ENCODE data around the gene PTPN2. TPM values are rescaled to one million over a fixed set of nuclear protein-coding genes. Genes with fewer than 3 reads are reported as not detected.

PTPN2 gene
- total and polyA plus RNA-seq, 3 experiments from 2014 or later = 52.6 to 91.9 (median 60.3) TPM

GRCh38 chr18:12747530-12748315 lies 136.3 kb downstream of the PTPN2 start:
- no peak overlapping the region for H3K27ac ChIP-seq (ENCODE audit: low read depth, low read length)
- Mint-ChIP-seq H3K9me3 (no peaks in the 10 kb centered on the region), H3K27ac (peak overlapping the region in 2 of 8 donors; percentile 68 to 89), H3K27me3 (peaks cover 0 to 7% of the 10 kb centered on the region in 2 donors), H3K4me3 (no peak overlapping the region), H3K4me1 (peaks cover 3 to 10% (median 7%) of the 10 kb centered on the region in 3 donors), H3K36me3 (peaks cover 0 to 2% (median 0%) of the 10 kb centered on the region in 3 donors)
- ChIA-PET CTCF (interaction anchor here (1.6 kb wide), 1 partner anchor 187 kb away, joined by 5 read pairs; no protein-coding TSS in a partner anchor), POLR2A (no interaction called here)
- H3K36me3 ChIP-seq (ENCODE audit: insufficient read depth, low read length) = no peaks in the 10 kb centered on the region
- no peaks in the 10 kb centered on the region for H3K27me3 ChIP-seq (ENCODE audit: insufficient read depth, low read length, poor library complexity, severe bottlenecking)
- no peak overlapping the region for H3K4me3 ChIP-seq (ENCODE audit: low read length)
- peaks cover 12% of the 10 kb centered on the region for H3K4me1 ChIP-seq (ENCODE audit: insufficient read depth, low read length)
- no peaks in the 10 kb centered on the region for H3K9me3 ChIP-seq (ENCODE audit: low read length)
- DNase-seq = no peak

- ChIA-PET CTCF (interaction anchor here (0.7 to 5.2 kb wide), 7 partner anchors 18 to 190 kb away, joined by 3 to 45 read pairs (median 6); no protein-coding TSS in a partner anchor), POLR2A (no interaction called here)
- Histone ChIP-seq H3K27ac (ENCODE audit: low read depth, low read length) (no peak overlapping the region), H3K4me3 (ENCODE audit: low read length) (no peak overlapping the region), H3K36me3 (ENCODE audit: insufficient read depth, low read length) (no peaks in the 10 kb centered on the region), H3K4me1 (ENCODE audit: insufficient read depth, low read length) (peaks cover 6% of the 10 kb centered on the region), H3K9me3 (ENCODE audit: low read length) (no peaks in the 10 kb centered on the region), H3K27me3 (ENCODE audit: insufficient read depth, low read length, poor library complexity, severe bottlenecking) (no peaks in the 10 kb centered on the region)
- H3K4me3 Mint-ChIP-seq = no peak overlapping the region
- H3K9me3 Mint-ChIP-seq = no peaks in the 10 kb centered on the region
- no peak for DNase-seq
- H3K4me1 Mint-ChIP-seq = peaks cover 3 to 5% (median 5%) of the 10 kb centered on the region in 3 donors
- no peak overlapping the region for H3K27ac Mint-ChIP-seq
- H3K36me3 Mint-ChIP-seq = peaks cover 0 to 2% (median 0%) of the 10 kb centered on the region in 3 donors
- peaks cover 0 to 7% of the 10 kb centered on the region in 2 donors for H3K27me3 Mint-ChIP-seq
Measured at GRCh38 chr18:12745095-12745795, 138.8 kb downstream of the PTPN2 start.

- Mint-ChIP-seq H3K9me3 (no peaks in the 10 kb centered on the region), H3K4me1 (no peaks in the 10 kb centered on the region), H3K36me3 (peaks cover 0 to 2% (median 0%) of the 10 kb centered on the region in 3 donors), H3K27me3 (peaks cover 0 to under 1% of the 10 kb centered on the region in 2 donors), H3K4me3 (no peak overlapping the region), H3K27ac (no peak overlapping the region)
- Histone ChIP-seq H3K27ac (ENCODE audit: low read depth, low read length) (no peak overlapping the region), H3K4me3 (ENCODE audit: low read length) (no peak overlapping the region), H3K36me3 (ENCODE audit: insufficient read depth, low read length) (no peaks in the 10 kb centered on the region), H3K27me3 (ENCODE audit: insufficient read depth, low read length, poor library complexity, severe bottlenecking) (no peaks in the 10 kb centered on the region), H3K9me3 (ENCODE audit: low read length) (no peaks in the 10 kb centered on the region), H3K4me1 (ENCODE audit: insufficient read depth, low read length) (no peaks in the 10 kb centered on the region)
- peak in 2 of 5 donors; percentile 12 to 34 for DNase-seq
- CTCF ChIA-PET = interaction anchor here (0.7 to 5.2 kb wide), 8 partner anchors 20 to 191 kb away, joined by 3 to 45 read pairs (median 6); no protein-coding TSS in a partner anchor
- POLR2A ChIA-PET = interaction anchor here (0.6 kb wide), 1 partner anchor 151 kb away, joined by 5 read pairs; no protein-coding TSS in a partner anchor
Measured at GRCh38 chr18:12744103-12744502, 139.9 kb downstream of the PTPN2 start.

- ChIA-PET CTCF (interaction anchor here (1.4 to 5.2 kb wide), 4 partner anchors 15 to 417 kb away, joined by 4 to 45 read pairs (median 6); no protein-coding TSS in a partner anchor), POLR2A (interaction anchor here (0.6 to 0.7 kb wide), 2 partner anchors 18 to 141 kb away, joined by 3 read pairs; no protein-coding TSS in a partner anchor)
- no peak overlapping the region for H3K27ac ChIP-seq (ENCODE audit: low read depth, low read length)
- Mint-ChIP-seq H3K9me3 (no peaks in the 10 kb centered on the region), H3K27me3 (no peaks in the 10 kb centered on the region), H3K27ac (no peak overlapping the region), H3K4me3 (no peak overlapping the region), H3K4me1 (no peaks in the 10 kb centered on the region), H3K36me3 (no peaks in the 10 kb centered on the region)
- H3K36me3 ChIP-seq (ENCODE audit: insufficient read depth, low read length) = no peaks in the 10 kb centered on the region
- H3K4me3 ChIP-seq (ENCODE audit: low read length) = no peak overlapping the region
- no peaks in the 10 kb centered on the region for H3K27me3 ChIP-seq (ENCODE audit: insufficient read depth, low read length, poor library complexity, severe bottlenecking)
- H3K9me3 ChIP-seq (ENCODE audit: low read length) = no peaks in the 10 kb centered on the region
- DNase-seq = no peak
- H3K4me1 ChIP-seq (ENCODE audit: insufficient read depth, low read length) = no peaks in the 10 kb centered on the region
Measured at GRCh38 chr18:12742453-12742852, 141.6 kb downstream of the PTPN2 start.

Other genes with a start within 250 kb of the PTPN2 start
- gene SPIRE1, start 226.1 kb downstream of the PTPN2 start, total RNA-seq = 1 to 10 TPM; 8.1 to 9.9 TPM
- 2.2 TPM for gene SPIRE1, start 226.1 kb downstream of the PTPN2 start, polyA plus RNA-seq
- 10 to 100 TPM; 11.3 to 15.5 TPM for gene CEP76, start 181.5 kb downstream of the PTPN2 start, total RNA-seq
- gene CEP76, start 181.5 kb downstream of the PTPN2 start, polyA plus RNA-seq = 6.4 TPM
- 100 to 1,000 TPM; 107 to 116 TPM for gene PSMG2, start 181.2 kb downstream of the PTPN2 start, total RNA-seq
- 125 TPM for gene PSMG2, start 181.2 kb downstream of the PTPN2 start, polyA plus RNA-seq
- gene SEH1L, start 63.8 kb upstream of the PTPN2 start, total RNA-seq = 100 to 1,000 TPM; 132 to 141 TPM
- gene SEH1L, start 63.8 kb upstream of the PTPN2 start, polyA plus RNA-seq = 25.9 TPM
- 10 to 100 TPM; 21.9 to 24.3 TPM for gene CEP192, start 107.1 kb upstream of the PTPN2 start, total RNA-seq
- gene CEP192, start 107.1 kb upstream of the PTPN2 start, polyA plus RNA-seq = 6.5 TPM

All from CD8-positive, alpha-beta memory T cell (primary cell).